ENCODE results near the gene CST11.

CST11 gene

DNA sequence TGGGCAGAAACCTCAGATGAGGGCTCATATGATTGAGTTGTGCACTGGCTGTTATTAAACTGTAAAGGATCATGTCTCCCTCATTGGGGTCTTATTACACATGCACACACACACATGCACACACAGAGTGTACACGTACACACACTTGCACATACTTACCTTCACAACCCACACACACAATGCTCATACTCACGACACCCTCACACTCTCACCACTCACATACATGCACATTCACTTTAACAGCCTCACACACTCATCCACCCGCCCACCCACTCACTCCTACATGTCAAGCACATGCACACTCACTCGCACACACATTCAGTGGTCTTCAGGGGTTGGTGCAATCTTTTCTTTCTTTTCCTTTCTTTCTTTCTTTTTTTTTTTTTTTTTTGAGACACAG, 7.8 kb downstream of the CST11 start:
- no peak overlapping the region for H3K4me3 ChIP-seq (ENCODE audit: low read length, poor library complexity, severe bottlenecking)
- H3K9me2 ChIP-seq (replicated peaks; ENCODE audit: low read depth, low read length) = no peaks in the 10 kb centered on the region
- H3K79me2 ChIP-seq (ENCODE audit: insufficient read depth, low read length) = no peaks in the 10 kb centered on the region
- no peaks in the 10 kb centered on the region for H3K36me3 ChIP-seq (ENCODE audit: insufficient read depth, low read length)
- H3K4me1 ChIP-seq (ENCODE audit: insufficient read depth, low read length, poor library complexity, severe bottlenecking) = no peaks in the 10 kb centered on the region
- H3K4me2 ChIP-seq (ENCODE audit: low read depth, low read length, poor library complexity, severe bottlenecking) = no peak overlapping the region
- H3K9me3 ChIP-seq (ENCODE audit: insufficient read depth, low read depth, low read length) = no peaks in the 10 kb centered on the region
- no peaks in the 10 kb centered on the region for H3K27me3 ChIP-seq (ENCODE audit: insufficient read depth, low read length, poor library complexity, severe bottlenecking)
- no peaks in the 10 kb centered on the region for H3F3A ChIP-seq (ENCODE audit: low read depth)
- H3K9ac ChIP-seq (ENCODE audit: low read depth, low read length, poor library complexity, severe bottlenecking) = no peak overlapping the region
- TF ChIP-seq, protein P1, sequence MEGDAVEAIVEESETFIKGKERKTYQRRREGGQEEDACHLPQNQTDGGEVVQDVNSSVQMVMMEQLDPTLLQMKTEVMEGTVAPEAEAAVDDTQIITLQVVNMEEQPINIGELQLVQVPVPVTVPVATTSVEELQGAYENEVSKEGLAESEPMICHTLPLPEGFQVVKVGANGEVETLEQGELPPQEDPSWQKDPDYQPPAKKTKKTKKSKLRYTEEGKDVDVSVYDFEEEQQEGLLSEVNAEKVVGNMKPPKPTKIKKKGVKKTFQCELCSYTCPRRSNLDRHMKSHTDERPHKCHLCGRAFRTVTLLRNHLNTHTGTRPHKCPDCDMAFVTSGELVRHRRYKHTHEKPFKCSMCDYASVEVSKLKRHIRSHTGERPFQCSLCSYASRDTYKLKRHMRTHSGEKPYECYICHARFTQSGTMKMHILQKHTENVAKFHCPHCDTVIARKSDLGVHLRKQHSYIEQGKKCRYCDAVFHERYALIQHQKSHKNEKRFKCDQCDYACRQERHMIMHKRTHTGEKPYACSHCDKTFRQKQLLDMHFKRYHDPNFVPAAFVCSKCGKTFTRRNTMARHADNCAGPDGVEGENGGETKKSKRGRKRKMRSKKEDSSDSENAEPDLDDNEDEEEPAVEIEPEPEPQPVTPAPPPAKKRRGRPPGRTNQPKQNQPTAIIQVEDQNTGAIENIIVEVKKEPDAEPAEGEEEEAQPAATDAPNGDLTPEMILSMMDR (conservative IDR thresholded peaks at IDR 0.05; ENCODE audit: low read length) = no peak
- TF ChIP-seq EZH2phosphoT487 (IDR thresholded peaks at IDR 0.05; ENCODE audit: borderline replicate concordance) = no peak
- no peaks in the 10 kb centered on the region for H4K20me1 ChIP-seq (ENCODE audit: insufficient read depth, low read length, poor library complexity, severe bottlenecking)
- no peak overlapping the region for H2AFZ ChIP-seq (ENCODE audit: low read length)

DNA sequence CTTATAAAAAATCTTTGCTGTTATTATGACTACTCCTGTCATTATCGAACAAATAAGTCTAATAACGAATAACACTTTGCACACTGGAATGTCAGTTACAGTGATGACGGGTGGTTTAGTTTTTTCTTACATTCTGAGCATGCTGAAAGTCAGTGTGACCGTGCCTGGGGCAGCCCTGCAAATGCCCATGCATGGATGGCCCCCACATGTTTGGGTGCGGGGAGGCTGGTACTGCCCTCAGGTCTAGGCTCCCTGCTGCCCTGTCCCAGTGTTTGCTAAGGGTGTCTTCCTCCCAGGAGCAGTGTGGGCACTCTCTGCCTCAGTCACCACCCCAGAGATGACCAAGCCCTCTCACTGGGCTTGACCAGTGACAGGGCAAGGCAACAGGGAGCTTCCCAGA, 10.2 kb downstream of the CST11 start:
- Histone ChIP-seq H3K36me3 (ENCODE audit: insufficient read depth, low read length) (no peaks in the 10 kb centered on the region), H4K20me1 (ENCODE audit: insufficient read depth, low read length, poor library complexity, severe bottlenecking) (no peaks in the 10 kb centered on the region), H3K79me2 (ENCODE audit: insufficient read depth, low read length) (no peaks in the 10 kb centered on the region), H3K9me2 (replicated peaks; ENCODE audit: low read depth, low read length) (no peaks in the 10 kb centered on the region), H3F3A (ENCODE audit: low read depth) (no peaks in the 10 kb centered on the region), H3K9ac (ENCODE audit: low read depth, low read length, poor library complexity, severe bottlenecking) (no peak overlapping the region), H2AFZ (ENCODE audit: low read length) (no peak overlapping the region), H3K9me3 (ENCODE audit: insufficient read depth, low read depth, low read length) (no peaks in the 10 kb centered on the region), H3K27me3 (ENCODE audit: insufficient read depth, low read length, poor library complexity, severe bottlenecking) (no peaks in the 10 kb centered on the region), H3K4me3 (ENCODE audit: low read length, poor library complexity, severe bottlenecking) (no peak overlapping the region), H3K4me2 (ENCODE audit: low read depth, low read length, poor library complexity, severe bottlenecking) (no peak overlapping the region), H3K4me1 (ENCODE audit: insufficient read depth, low read length, poor library complexity, severe bottlenecking) (no peaks in the 10 kb centered on the region)
- TF ChIP-seq, protein P1 (conservative IDR thresholded peaks at IDR 0.05; ENCODE audit: low read length) = no peak
- no peak for TF ChIP-seq EZH2phosphoT487 (IDR thresholded peaks at IDR 0.05; ENCODE audit: borderline replicate concordance)

DNA sequence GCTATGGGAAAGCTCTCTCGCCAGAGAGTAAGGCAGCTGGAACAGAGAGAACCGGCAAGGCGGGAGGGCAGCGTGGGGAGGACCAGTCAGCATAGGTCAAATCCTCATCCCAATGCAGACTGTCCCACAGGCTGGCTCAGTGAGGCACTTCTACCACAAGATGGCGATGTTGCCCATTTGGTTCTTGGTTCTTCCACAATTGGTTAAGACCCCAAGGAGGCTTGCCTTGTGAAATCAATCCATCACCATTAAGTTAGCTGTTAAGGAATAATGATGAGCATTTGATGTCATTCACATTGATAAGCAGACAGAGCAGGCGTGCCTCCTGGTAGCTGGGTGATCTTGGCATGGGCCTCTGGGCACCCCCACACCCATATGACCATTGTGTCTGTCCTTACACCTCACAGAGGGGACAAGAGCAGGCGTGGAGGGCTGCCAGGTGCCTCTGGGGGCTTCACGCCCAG, 10.8 kb downstream of the CST11 start:
- no peak overlapping the region for H3K4me3 ChIP-seq (ENCODE audit: low read length, poor library complexity, severe bottlenecking)
- no peaks in the 10 kb centered on the region for H3K27me3 ChIP-seq (ENCODE audit: insufficient read depth, low read length, poor library complexity, severe bottlenecking)
- H3K9ac ChIP-seq (ENCODE audit: low read depth, low read length, poor library complexity, severe bottlenecking) = no peak overlapping the region
- H3K36me3 ChIP-seq (ENCODE audit: insufficient read depth, low read length) = no peaks in the 10 kb centered on the region
- H3K4me1 ChIP-seq (ENCODE audit: insufficient read depth, low read length, poor library complexity, severe bottlenecking) = no peaks in the 10 kb centered on the region
- no peak overlapping the region for H2AFZ ChIP-seq (ENCODE audit: low read length)
- no peaks in the 10 kb centered on the region for H3K79me2 ChIP-seq (ENCODE audit: insufficient read depth, low read length)
- no peak overlapping the region for H3K4me2 ChIP-seq (ENCODE audit: low read depth, low read length, poor library complexity, severe bottlenecking)
- no peaks in the 10 kb centered on the region for H3F3A ChIP-seq (ENCODE audit: low read depth)
- no peaks in the 10 kb centered on the region for H4K20me1 ChIP-seq (ENCODE audit: insufficient read depth, low read length, poor library complexity, severe bottlenecking)
- no peaks in the 10 kb centered on the region for H3K9me2 ChIP-seq (replicated peaks; ENCODE audit: low read depth, low read length)
- TF ChIP-seq EZH2phosphoT487 (IDR thresholded peaks at IDR 0.05; ENCODE audit: borderline replicate concordance) = no peak
- TF ChIP-seq, protein P1 (conservative IDR thresholded peaks at IDR 0.05; ENCODE audit: low read length) = peak; percentile 95
- no peaks in the 10 kb centered on the region for H3K9me3 ChIP-seq (ENCODE audit: insufficient read depth, low read depth, low read length)
